Erythroblast (primary cell): ENCODE results near the gene AMPD3.
A peak's percentile ranks its signal among the peaks of the same experiment; 100 is the strongest.

Source experiments
- DNase-seq, 2 experiments: peaks; one replicate each; lab custom pipeline; 2025; lab: John Stamatoyannopoulos, UW
- GATA1 ChIP-seq: IDR thresholded peaks from 2 replicates; pipeline ENCODE4 v1.6.1; 2011; ENCODE audit warnings: low read depth, mild to moderate bottlenecking, control low read depth, low read length, moderate library complexity
- POLR2A ChIP-seq: IDR thresholded peaks from 2 replicates; pipeline ENCODE4 v1.6.1; 2011; ENCODE audit warnings: mild to moderate bottlenecking, low read length

Gene AMPD3

DNA sequence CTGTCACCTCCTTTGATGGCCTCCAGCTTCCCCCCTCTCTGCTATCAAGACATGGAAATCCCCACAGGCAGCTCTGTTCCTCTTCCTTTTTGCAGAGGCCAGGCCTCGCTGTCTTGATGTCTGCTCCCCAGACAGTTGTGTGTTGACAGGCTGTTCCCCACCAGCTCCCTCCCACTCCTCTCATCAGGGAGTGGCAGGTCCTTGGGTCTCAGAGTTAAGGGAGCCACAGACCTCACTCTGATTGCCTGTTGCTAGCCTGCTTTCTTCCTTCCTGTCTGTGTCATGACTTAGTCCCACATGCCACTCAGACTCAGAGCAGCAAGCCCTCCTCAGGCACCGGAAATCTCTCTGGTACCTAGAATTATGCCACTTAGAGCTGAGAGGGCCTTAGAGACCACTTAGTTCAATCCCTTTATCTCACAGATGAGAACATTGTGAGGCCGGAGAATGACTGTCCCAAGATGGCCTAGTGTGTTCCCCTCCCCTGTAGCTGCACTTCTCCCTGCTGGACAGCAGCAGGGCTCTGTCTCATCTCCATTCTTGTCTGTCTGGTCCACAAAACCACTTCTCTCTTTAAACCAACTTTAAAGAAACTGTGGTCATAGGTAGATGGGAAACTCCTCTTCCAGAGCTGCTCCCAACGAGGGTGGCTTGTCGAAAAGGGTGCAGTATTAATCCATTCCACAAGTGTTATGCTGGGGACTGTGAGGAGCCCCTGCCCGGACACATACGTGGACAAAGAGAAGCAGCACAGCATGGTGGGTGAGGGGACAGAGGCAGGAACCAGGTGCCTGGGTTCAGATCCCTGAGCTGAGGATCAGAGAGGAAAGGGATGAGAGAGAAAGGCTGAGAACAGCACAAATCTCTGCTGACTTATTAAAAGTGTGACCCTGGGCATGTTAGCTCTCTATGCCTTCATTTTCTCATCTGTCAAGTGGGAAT, 4.2 kb downstream of the AMPD3 start:
- no peak for DNase-seq
- TF ChIP-seq GATA1 (no peak), POLR2A (no peak)

DNA sequence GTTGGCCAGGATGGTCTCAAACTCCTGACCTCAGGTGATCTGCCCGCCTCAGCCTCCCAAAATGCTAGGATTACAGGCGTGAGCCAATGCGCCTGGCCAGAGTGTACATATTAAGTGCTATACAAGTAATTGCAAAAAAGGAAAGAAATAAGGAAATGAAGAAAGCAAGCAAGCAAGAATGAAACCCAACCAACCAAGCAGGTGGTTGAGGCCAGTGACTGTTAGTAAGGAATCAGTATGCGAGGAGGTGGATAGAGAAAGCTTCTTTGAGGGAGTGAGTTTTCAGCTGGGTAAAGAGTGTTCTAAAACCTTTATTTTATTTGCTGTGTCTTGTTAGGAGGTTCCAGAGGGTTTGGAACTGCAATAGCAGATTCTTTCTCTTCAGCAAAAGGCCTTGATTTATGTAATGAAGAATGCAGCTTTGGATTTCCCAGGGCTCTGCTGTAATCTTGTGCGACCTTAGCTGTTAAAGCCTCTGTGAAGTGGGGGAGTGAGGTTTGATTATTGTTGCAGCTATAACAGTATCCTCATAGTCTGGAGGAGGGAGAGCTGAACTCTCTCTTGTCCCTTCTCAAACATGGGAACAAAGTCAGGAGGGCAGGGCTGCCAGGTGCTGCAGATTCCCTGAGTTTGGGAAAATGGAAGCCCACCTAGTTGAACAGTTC, 5.7 kb downstream of the AMPD3 start:
- no peak for DNase-seq
- no peak for TF ChIP-seq GATA1
- no peak for TF ChIP-seq POLR2A

DNA sequence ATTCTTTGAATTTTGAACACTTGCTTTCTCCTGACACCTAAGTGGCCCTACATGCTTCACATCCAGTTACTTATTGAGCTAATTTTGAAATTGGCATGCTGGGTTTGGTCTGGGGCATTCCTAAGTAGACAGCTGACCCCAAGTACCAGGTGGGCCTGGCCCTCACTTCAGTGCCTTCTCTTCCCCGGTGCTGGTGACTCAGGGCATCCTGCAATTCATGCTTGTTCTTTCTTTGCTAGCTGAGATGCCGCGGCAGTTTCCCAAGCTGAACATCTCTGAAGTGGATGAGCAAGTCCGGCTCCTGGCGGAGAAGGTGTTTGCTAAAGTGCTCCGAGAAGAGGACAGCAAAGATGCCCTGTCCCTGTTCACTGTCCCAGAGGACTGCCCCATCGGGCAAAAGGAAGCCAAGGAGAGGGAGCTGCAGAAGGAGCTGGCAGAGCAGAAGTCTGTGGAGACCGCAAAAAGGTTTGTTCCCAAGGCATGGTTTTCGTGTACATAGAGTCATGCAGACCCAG, 6.3 kb downstream of the AMPD3 start:
- TF ChIP-seq GATA1 = no peak
- no peak for TF ChIP-seq POLR2A
- DNase-seq = no peak

DNA sequence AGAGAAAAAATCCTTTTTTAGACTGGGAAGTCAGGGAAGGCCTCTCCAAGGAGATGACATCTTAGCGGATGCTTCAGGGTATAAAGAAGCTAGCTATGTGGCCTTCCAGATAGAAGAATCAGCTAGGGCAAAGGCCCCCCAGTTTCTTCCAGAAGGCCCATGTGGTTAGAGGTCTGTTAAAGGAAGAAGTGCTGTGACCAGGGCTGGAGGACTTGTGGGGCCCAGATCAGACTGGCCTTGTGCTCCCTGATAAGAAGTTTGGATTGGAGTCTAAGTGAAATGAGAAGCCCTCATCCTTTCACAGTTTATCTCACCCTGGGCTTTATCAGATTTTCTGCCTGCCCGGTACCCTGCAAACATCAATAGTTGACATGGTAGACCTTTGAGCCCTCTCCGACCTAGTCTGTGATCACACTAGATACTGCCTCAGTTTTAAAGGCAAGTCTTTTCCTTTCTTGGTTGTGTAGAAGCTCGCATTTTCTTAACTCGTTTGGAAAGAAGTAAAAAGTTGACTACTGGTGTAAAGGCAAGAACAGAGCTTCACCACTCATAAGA, 7.8 kb downstream of the AMPD3 start:
- peak; percentile 36 to 77 for DNase-seq
- TF ChIP-seq POLR2A (no peak), GATA1 (no peak)

DNA sequence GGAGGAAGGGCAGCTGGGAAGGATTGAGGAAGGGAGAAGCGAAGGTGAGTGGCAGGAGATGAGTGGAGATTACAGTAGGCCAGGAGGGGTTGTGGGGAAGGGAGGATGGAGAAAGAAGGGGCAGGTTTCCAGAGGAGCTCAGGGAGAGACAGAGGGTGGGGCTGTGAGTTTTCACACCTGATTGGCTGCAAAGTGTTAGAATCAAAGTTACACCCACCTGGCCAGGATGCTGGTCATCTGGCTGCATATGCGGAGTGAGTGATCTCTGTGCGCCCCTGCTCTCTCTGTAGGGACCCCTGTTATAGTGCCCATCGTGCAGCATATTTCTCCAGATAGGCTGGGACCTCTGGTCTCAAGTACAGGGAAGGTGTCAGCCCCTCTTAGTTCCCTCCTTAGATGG, 18.3 kb downstream of the AMPD3 start:
- TF ChIP-seq POLR2A (no peak), GATA1 (no peak)
- no peak for DNase-seq

DNA sequence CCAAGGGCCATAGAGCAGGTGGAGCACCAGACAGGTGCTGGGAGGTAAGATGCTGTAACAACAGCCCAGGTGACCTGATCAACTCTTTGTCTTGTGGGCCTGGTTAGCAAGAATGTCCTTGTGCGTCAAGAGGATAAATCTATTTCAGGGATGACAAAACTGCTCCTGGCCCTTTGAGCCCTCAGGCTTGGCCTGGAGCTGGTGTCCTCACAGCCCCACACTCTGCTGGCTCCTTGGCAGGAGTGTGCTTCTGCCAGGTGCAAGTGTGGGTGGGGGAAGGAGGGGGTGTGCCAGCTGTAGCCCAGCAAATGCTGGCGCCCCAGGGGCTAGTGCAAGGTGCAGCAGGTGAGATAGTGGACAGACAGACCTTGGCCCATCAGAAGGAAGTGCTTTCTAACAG, 19.5 kb downstream of the AMPD3 start:
- DNase-seq = no peak
- TF ChIP-seq GATA1 (no peak), POLR2A (no peak)

DNA sequence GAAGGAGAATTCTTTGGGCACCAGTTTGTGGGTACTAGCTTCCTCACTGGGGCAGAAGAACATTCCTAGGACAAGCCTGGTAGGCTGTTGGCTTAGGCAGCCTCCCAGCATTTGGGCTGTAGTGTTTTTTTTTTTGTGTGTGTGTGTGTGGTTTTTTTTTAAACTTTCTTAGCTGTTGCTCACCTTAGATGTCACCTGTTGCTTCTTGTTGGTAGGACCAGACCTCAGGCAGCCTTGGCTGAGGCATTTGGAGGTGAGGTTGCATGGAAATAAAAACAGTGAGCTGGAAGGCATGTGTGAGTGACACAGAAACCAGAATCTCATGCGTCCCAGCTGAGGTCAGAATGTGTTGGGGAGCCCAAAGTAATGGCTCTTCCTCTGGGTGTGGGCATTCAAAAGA, 21.3 kb downstream of the AMPD3 start:
- DNase-seq = no peak
- TF ChIP-seq GATA1 = no peak
- TF ChIP-seq POLR2A = no peak

DNA sequence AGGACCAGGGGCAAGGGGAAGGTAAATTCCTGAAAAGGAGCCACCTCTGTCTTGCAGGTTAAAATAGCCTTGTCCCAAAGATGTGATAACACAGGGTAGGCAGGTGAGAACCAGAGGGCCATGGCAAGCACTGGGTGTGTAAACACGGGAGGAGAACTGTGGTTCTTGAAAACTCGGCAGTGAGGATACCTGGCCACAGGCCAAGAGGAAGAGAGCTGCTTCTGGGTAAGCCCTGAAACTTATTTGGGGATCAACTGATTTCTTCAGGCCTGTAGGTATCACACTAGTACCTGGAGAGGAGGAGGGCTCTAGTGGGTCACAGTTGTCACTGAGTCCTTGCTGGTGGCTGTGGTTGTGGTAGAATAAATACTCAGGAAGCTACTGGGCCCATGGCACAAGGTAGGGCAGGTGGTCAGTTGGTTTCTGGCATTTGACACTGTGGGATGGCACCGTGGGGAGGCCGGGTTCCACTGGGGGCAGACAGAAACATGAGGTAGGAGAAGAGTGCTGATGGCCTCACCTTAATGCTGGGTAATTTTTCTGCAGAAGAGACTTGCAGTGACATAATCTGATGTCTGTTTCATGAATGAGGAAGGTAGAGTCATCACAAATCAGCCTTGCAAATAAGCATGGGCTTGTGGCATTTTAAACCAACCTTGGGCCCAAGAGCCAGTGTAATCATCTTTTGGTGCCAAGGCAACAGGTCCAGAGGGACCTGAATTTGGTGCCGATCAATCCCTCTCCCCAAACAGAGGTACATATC, 22.0 kb downstream of the AMPD3 start:
- no peak for TF ChIP-seq GATA1
- TF ChIP-seq POLR2A = no peak
- DNase-seq = no peak

DNA sequence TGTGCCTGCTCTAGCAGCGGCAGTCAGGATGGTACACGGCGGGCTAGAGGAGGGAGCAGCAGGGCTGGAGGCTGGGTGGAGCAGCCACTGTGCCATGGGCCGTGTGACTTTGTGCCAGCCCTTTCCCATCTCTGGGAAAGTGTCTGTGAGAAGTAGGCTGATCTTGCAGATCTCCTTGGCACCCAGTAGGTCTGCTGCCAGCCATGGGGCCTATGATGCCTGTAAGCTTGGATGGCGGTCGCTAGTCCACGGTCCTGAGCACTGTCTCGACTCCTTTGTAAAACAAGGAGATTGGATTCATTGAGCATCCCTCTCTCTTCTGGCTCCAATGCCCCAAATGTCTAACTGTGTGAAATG, 22.6 kb downstream of the AMPD3 start:
- no peak for TF ChIP-seq GATA1
- no peak for TF ChIP-seq POLR2A
- no peak for DNase-seq

DNA sequence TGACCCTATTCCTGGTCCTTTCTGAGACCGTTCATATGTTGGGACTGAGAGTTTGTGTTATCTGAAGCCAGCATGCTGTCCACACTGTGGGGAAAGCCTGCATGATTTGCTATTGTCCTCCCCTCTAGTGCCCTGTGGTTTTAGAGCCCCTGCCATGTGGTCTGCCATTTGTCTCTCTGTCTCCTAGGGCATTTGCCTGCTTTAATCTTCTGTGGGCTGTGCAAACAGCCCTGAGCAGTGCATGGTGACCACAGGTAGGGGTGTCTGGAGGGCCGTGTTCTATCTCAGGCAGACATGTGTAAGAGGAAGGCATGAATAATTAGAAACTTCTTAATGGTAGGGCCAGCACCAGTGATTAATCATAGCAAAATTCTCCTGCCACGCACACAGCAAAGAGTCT, 23.0 kb downstream of the AMPD3 start:
- TF ChIP-seq POLR2A (no peak), GATA1 (no peak)
- DNase-seq = no peak

DNA sequence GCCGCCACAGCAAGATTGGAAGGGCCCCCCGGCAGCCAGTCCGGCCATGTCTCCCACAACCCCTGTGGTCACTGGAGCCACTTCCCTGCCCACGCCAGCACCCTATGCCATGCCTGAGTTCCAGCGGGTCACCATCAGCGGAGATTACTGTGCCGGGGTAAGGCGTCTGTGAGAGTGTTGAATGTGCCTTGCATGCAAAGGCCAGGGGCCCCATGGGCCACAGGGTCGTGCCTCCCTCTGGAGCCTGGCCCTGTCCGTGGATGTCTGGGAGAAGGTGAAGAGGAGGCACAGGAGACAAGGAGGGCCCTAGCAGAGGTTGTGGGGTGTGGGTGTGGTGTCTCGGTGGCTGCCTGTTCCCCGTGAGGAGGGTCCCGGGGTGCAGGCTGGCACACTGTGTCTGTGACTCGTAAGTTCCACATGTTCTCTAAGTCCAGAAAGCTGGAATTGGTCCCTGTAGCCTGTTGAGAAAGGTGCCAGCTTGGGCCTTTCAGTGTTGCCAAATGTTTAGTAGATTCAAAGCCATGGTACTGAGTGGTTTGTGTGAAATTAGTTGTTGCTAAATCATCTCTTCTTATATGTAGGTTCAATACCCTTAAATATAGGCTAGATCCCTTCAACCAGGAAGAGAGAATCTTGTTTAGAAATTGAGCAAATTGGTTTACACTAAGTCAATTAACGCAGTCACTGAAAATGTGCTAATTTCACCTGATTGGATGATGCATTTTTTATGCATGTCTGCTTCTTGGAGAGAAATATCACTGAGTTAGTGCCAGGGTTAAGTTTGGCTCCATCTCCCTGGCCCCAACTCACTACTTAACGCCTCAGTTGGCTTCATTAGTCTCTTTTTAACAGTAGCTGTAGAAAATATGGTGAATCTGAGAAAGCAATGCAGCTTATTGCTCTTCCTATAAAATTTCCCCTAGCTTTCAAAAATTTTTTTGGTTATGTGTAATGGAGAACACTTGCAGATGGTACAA, 23.8 kb downstream of the AMPD3 start:
- DNase-seq = no peak
- TF ChIP-seq GATA1 (no peak), POLR2A (no peak)

DNA sequence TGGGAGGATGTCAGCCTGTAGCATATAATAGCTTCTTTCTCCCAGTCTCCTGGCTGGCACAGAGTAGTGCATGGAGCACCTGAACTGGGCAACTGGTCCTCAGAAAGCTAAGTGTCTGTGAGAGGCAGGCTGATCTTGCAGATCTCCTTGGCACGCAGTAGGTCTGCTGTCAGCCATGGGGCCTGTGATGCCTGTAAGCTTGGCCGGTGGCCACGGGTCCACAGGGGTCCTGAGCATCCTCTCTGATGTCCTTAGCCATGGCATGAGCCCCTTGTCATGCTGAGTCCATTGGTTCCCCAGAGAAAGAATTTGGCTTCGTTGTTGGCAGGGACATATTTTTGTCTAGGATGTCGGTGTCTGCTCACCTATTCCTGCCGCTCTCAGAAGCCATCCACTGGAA, 25.0 kb downstream of the AMPD3 start:
- no peak for DNase-seq
- TF ChIP-seq GATA1 = no peak
